Hepatocyte (in vitro differentiated cells): ENCODE measurements around the gene PRR23E.

Experiments used
- EZH2 ChIP-seq: fragments of 200-600 bp; sonication (generic); IDR thresholded peaks from 2 replicates; pipeline ENCODE4 v1.6.1; 2016; ENCODE audit warnings: antibody characterized with exemption, mild to moderate bottlenecking, borderline replicate concordance
- EZH2phosphoT487 ChIP-seq: fragments of 200-600 bp; sonication (generic); IDR thresholded peaks from one replicate; pipeline ENCODE4 v1.6.1; 2018; ENCODE audit warnings: antibody characterized with exemption, mild to moderate bottlenecking, low read depth, moderate library complexity; ENCODE audit not compliant: unreplicated experiment, severe bottlenecking
- TF ChIP-seq, protein P1 (sequence below): fragments of 200-600 bp; sonication (generic); IDR thresholded peaks from 2 replicates; pipeline ENCODE4 v1.5.1; 2016; ENCODE audit warnings: antibody characterized with exemption, mild to moderate bottlenecking; ENCODE audit not compliant: poor library complexity

DNA sequence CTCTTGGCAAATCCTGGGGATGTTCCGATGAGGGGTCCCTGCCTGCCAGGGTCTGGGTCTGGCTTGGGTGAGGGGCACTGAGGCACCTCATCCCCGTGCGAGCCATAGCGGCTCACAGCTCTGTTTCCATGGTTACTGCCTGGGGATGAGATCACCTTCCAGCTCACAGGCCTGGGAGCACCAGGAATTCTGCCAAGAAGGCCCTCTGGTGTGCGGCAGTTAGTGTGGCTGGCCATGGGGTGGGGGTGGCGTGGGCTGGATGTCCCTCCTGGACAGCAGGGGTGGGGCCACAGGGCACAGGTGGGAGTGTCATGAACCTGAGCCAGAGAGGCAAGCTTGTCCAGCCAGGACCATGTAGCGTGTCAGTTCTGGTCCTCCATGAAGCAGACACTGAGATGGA is 22.1 kb upstream of the PRR23E start:
- TF ChIP-seq, protein P1, sequence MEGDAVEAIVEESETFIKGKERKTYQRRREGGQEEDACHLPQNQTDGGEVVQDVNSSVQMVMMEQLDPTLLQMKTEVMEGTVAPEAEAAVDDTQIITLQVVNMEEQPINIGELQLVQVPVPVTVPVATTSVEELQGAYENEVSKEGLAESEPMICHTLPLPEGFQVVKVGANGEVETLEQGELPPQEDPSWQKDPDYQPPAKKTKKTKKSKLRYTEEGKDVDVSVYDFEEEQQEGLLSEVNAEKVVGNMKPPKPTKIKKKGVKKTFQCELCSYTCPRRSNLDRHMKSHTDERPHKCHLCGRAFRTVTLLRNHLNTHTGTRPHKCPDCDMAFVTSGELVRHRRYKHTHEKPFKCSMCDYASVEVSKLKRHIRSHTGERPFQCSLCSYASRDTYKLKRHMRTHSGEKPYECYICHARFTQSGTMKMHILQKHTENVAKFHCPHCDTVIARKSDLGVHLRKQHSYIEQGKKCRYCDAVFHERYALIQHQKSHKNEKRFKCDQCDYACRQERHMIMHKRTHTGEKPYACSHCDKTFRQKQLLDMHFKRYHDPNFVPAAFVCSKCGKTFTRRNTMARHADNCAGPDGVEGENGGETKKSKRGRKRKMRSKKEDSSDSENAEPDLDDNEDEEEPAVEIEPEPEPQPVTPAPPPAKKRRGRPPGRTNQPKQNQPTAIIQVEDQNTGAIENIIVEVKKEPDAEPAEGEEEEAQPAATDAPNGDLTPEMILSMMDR = no peak
- TF ChIP-seq EZH2 (no peak), EZH2phosphoT487 (no peak)
